CD4-positive, CD25-positive, alpha-beta regulatory T cell (primary cell): ENCODE measurements around the gene WWC1. TPM values are rescaled to one million over a fixed set of nuclear protein-coding genes. Genes with fewer than 3 reads are reported as not detected.
"Not testable (repeated sequence)": the region's sequence is repeated elsewhere in the genome, so short reads cannot be mapped to it uniquely, and the experiment has no call there.

ENCODE experiments used
- ATAC-seq, 2 donors: fragments of 150-1000 bp; cut with Tn5 transposase; one replicate each; pipeline ENCODE4 v1.10.0; 2021; ENCODE audit warnings: low read depth in 2 of 2, moderate number of reproducible peaks in 2 of 2, moderate library complexity in 1 of 2
- DNase-seq, 3 donors: peaks; one replicate each; pipeline versions ENCODE4 v3.0.0 to v3.0.0-alpha.2; 2012 to 2022; ENCODE audit warnings: mixed read lengths in 1 of 3
- H3K27ac ChIP-seq: one replicate; pipeline ENCODE4 v1.7.0; 2013; ENCODE audit warnings: mild to moderate bottlenecking, low read length; ENCODE audit not compliant: insufficient read depth, poor library complexity, severe bottlenecking
- H3K27me3 ChIP-seq: one replicate; pipeline ENCODE4 v1.7.0; 2013; ENCODE audit warnings: low read length; ENCODE audit not compliant: control insufficient read depth, insufficient read depth
- H3K36me3 ChIP-seq: one replicate; pipeline ENCODE4 v1.7.0; 2013; ENCODE audit warnings: mild to moderate bottlenecking, low read length, moderate library complexity; ENCODE audit not compliant: control insufficient read depth, insufficient read depth
- H3K4me1 ChIP-seq: 2 replicates; pipeline ENCODE4 v1.7.0; 2013; ENCODE audit warnings: mild to moderate bottlenecking, low read length; ENCODE audit not compliant: insufficient read depth, control insufficient read depth, poor library complexity, severe bottlenecking
- H3K4me3 ChIP-seq: one replicate; pipeline ENCODE4 v1.7.0; 2013; ENCODE audit warnings: low read depth, mild to moderate bottlenecking, low read length, moderate library complexity
- H3K9me3 ChIP-seq, 2 experiments: 1 replicate in 1 of 2; 2 replicates in 1 of 2; pipeline ENCODE4 v1.7.0; 2013; ENCODE audit warnings: low read length in 2 of 2, mild to moderate bottlenecking in 1 of 2, moderate library complexity in 1 of 2; ENCODE audit not compliant: control insufficient read depth in 2 of 2
- H3K27ac Mint-ChIP-seq, 3 donors: one replicate each; pipeline ENCODE4 v1.8.0; 2020 to 2022; ENCODE audit warnings: mild to moderate bottlenecking in 3 of 3, mixed read lengths in 3 of 3, moderate library complexity in 2 of 3
- H3K27me3 Mint-ChIP-seq: one replicate; pipeline ENCODE4 v1.8.0; 2022; ENCODE audit warnings: mild to moderate bottlenecking, mixed read lengths
- H3K36me3 Mint-ChIP-seq: one replicate; pipeline ENCODE4 v1.8.0; 2020; ENCODE audit warnings: mixed read lengths
- H3K4me1 Mint-ChIP-seq, 4 donors: one replicate each; pipeline ENCODE4 v1.8.0; 2020 to 2022; ENCODE audit warnings: mixed read lengths in 4 of 4, mild to moderate bottlenecking in 1 of 4
- H3K4me3 Mint-ChIP-seq, 4 donors: one replicate each; pipeline ENCODE4 v1.8.0; 2020 to 2022; ENCODE audit warnings: mild to moderate bottlenecking in 4 of 4, mixed read lengths in 4 of 4, moderate library complexity in 3 of 4
- H3K9me3 Mint-ChIP-seq, 7 donors: one replicate each; pipeline ENCODE4 v1.8.0; 2020 to 2022; ENCODE audit warnings: mixed read lengths in 7 of 7, mild to moderate bottlenecking in 3 of 7, moderate library complexity in 2 of 7
- polyA plus RNA-seq, 4 donors: library from polyadenylated mRNA; unstranded; fragments of 300-500 nt; fragmentation: Illumina TruSeq; gene quantifications; one replicate each; pipeline ENCODE4 v1.2.3, GENCODE V29; 2021
- total RNA-seq: library from RNA; stranded (reverse); gene quantifications from one replicate; pipeline ENCODE4 v1.2.3, GENCODE V29; 2022

Gene WWC1
- total and polyA plus RNA-seq, 5 donors from 2014 or later = 0.07 to 1.5 (median 0.95) TPM; not detected in 1

GRCh38 chr5:168332042-168332441 is 40.6 kb downstream of the WWC1 start:
- no peak overlapping the region for H3K27ac Mint-ChIP-seq
- H3K27me3 ChIP-seq = no peaks in the 10 kb centered on the region
- no peak overlapping the region for H3K4me3 ChIP-seq
- H3K4me1 ChIP-seq = no peaks in the 10 kb centered on the region
- H3K27ac ChIP-seq = no peak overlapping the region
- H3K4me3 Mint-ChIP-seq = no peak overlapping the region
- no peaks in the 10 kb centered on the region for H3K36me3 Mint-ChIP-seq
- no peaks in the 10 kb centered on the region for H3K9me3 ChIP-seq
- DNase-seq = no peak
- H3K4me1 Mint-ChIP-seq = peaks cover 0 to 3% (median 0%) of the 10 kb centered on the region in 4 donors
- no peak for ATAC-seq
- no peaks in the 10 kb centered on the region for H3K9me3 Mint-ChIP-seq
- peaks cover 12% of the 10 kb centered on the region for H3K27me3 Mint-ChIP-seq
- no peaks in the 10 kb centered on the region for H3K36me3 ChIP-seq

DNA sequence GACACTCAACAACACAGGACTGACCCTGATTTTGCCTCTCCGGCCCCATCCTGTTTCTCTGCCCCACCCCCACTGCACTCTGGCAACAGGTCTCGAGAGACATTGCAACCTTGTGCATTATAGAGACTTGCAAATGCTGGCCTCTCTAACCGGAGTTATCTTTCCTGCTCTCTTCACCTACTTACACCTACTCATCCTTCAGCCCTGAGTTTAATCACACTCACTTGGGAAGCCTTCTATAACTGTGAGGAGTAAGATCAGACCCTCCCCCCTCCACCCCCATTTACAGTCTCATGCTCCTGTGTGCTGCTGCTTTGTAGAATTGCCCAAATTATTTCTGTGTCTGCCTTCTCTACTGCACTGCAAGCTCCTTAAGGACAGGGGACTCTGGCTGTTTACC is 42.8 kb downstream of the WWC1 start:
- Histone ChIP-seq H3K4me1 (no peaks in the 10 kb centered on the region), H3K27me3 (no peaks in the 10 kb centered on the region), H3K4me3 (no peak overlapping the region), H3K27ac (no peak overlapping the region), H3K9me3 (no peaks in the 10 kb centered on the region), H3K36me3 (no peaks in the 10 kb centered on the region)
- H3K4me1 Mint-ChIP-seq = no peaks in the 10 kb centered on the region
- no peaks in the 10 kb centered on the region for H3K36me3 Mint-ChIP-seq
- H3K27me3 Mint-ChIP-seq = peaks cover 3% of the 10 kb centered on the region
- no peak for ATAC-seq
- peaks cover 0 to 2% (median 0%) of the 10 kb centered on the region in 7 donors for H3K9me3 Mint-ChIP-seq
- DNase-seq = no peak
- H3K4me3 Mint-ChIP-seq = no peak overlapping the region
- H3K27ac Mint-ChIP-seq = peak overlapping the region in 1 of 3 donors; percentile 73

- Histone ChIP-seq H3K4me3 (no peak overlapping the region), H3K9me3 (no peaks in the 10 kb centered on the region), H3K36me3 (no peaks in the 10 kb centered on the region), H3K27me3 (no peaks in the 10 kb centered on the region), H3K27ac (no peak overlapping the region), H3K4me1 (no peaks in the 10 kb centered on the region)
- Mint-ChIP-seq H3K4me3 (no peak overlapping the region), H3K27me3 (no peaks in the 10 kb centered on the region), H3K9me3 (peaks cover 0 to 2% (median 0%) of the 10 kb centered on the region in 7 donors), H3K36me3 (no peaks in the 10 kb centered on the region), H3K27ac (no peak overlapping the region), H3K4me1 (no peaks in the 10 kb centered on the region)
- DNase-seq (no peak), ATAC-seq (no peak)
Observed at GRCh38 chr5:168334695-168335094, 43.2 kb downstream of the WWC1 start.

GRCh38 chr5:168337361-168337760 is 45.9 kb downstream of the WWC1 start:
- Mint-ChIP-seq H3K27ac (no peak overlapping the region), H3K36me3 (no peaks in the 10 kb centered on the region), H3K4me3 (no peak overlapping the region), H3K4me1 (no peaks in the 10 kb centered on the region), H3K27me3 (peaks cover 4% of the 10 kb centered on the region), H3K9me3 (peaks cover 0 to 2% (median 0%) of the 10 kb centered on the region in 7 donors)
- H3K27me3 ChIP-seq = no peaks in the 10 kb centered on the region
- H3K4me1 ChIP-seq = no peaks in the 10 kb centered on the region
- H3K4me3 ChIP-seq = no peak overlapping the region
- ATAC-seq (no peak), DNase-seq (no peak)
- no peaks in the 10 kb centered on the region for H3K9me3 ChIP-seq
- no peak overlapping the region for H3K27ac ChIP-seq
- no peaks in the 10 kb centered on the region for H3K36me3 ChIP-seq

- no peak overlapping the region for H3K4me3 Mint-ChIP-seq
- H3K36me3 Mint-ChIP-seq = no peaks in the 10 kb centered on the region
Observed at GRCh38 chr5:168339109-168339771, 47.8 kb downstream of the WWC1 start.

DNA sequence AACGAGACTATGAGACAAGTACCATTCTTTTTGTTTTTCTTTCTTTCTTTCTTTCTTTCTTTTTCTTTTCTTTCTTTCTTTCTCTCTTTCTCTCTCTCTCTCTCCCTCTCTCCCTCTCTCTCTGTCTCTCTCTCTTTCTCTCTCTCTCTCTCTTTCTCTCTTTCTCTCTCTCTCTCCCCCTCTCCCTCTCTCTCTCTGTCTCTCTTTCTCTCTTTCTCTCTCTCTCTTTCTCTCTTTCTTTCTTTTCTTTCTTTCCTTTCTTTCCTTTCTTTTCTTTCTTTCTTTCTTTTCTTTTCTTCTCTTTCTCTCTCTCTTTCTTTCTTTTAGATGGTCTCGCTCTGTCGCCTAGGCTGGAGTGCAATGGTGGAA is 48.3 kb downstream of the WWC1 start:
- not testable (repeated sequence) for DNase-seq, H3K27ac Mint-ChIP-seq, ATAC-seq, H3K9me3 ChIP-seq, H3K9me3 Mint-ChIP-seq, H3K27me3 ChIP-seq, H3K4me3 Mint-ChIP-seq, H3K36me3 Mint-ChIP-seq, H3K36me3 ChIP-seq, H3K4me3 ChIP-seq, H3K4me1 Mint-ChIP-seq, H3K4me1 ChIP-seq, H3K27ac ChIP-seq, H3K27me3 Mint-ChIP-seq

More at GRCh38 chr5:168339109-168339771, 47.8 kb downstream of the WWC1 start:
- peaks cover 0 to 4% (median under 1%) of the 10 kb centered on the region in 4 donors for H3K4me1 Mint-ChIP-seq
- Histone ChIP-seq H3K4me1 (no peaks in the 10 kb centered on the region), H3K27ac (no peak overlapping the region), H3K4me3 (no peak overlapping the region), H3K27me3 (no peaks in the 10 kb centered on the region), H3K36me3 (no peaks in the 10 kb centered on the region), H3K9me3 (no peaks in the 10 kb centered on the region)
- DNase-seq (no peak), ATAC-seq (no peak)
- H3K27ac Mint-ChIP-seq = no peak overlapping the region
- H3K27me3 Mint-ChIP-seq = peaks cover 4% of the 10 kb centered on the region
- peaks cover 0 to 2% (median 0%) of the 10 kb centered on the region in 7 donors for H3K9me3 Mint-ChIP-seq

DNA sequence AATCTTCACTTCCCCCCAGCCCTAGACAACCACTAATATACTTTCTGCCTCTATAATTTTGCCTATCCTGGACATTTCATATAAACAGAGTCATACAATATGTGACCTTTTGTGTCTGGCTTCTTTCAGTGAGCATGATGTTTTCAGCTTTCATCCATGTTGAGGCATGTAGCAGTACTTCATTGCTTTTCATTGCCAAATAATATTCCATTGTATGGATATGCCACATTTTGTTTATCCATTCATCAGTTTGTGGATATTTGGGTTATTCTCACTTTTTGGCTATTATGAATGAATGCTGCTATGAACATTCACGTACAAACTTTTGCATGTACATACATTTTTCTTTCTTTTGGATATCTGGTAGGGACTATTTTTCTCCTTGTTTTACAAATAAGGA is 49.0 kb downstream of the WWC1 start:
- no peak for ATAC-seq
- no peaks in the 10 kb centered on the region for H3K36me3 ChIP-seq
- no peak overlapping the region for H3K4me3 ChIP-seq
- no peak overlapping the region for H3K27ac Mint-ChIP-seq
- H3K4me1 Mint-ChIP-seq = peaks cover 0 to 8% (median 1%) of the 10 kb centered on the region in 4 donors
- H3K27ac ChIP-seq = no peak overlapping the region
- H3K27me3 ChIP-seq = no peaks in the 10 kb centered on the region
- peaks cover 9% of the 10 kb centered on the region for H3K27me3 Mint-ChIP-seq
- no peak overlapping the region for H3K4me3 Mint-ChIP-seq
- no peak for DNase-seq
- no peaks in the 10 kb centered on the region for H3K9me3 ChIP-seq
- peaks cover 0 to 2% (median 0%) of the 10 kb centered on the region in 7 donors for H3K9me3 Mint-ChIP-seq
- no peaks in the 10 kb centered on the region for H3K4me1 ChIP-seq
- H3K36me3 Mint-ChIP-seq = no peaks in the 10 kb centered on the region

- Mint-ChIP-seq H3K9me3 (peaks cover 0 to 2% (median 0%) of the 10 kb centered on the region in 7 donors), H3K4me3 (no peak overlapping the region), H3K36me3 (no peaks in the 10 kb centered on the region), H3K27me3 (peaks cover 12% of the 10 kb centered on the region), H3K27ac (no peak overlapping the region), H3K4me1 (peaks cover 0 to 8% (median 1%) of the 10 kb centered on the region in 4 donors)
- Histone ChIP-seq H3K27me3 (no peaks in the 10 kb centered on the region), H3K36me3 (no peaks in the 10 kb centered on the region), H3K4me3 (no peak overlapping the region), H3K9me3 (no peaks in the 10 kb centered on the region), H3K4me1 (no peaks in the 10 kb centered on the region), H3K27ac (no peak overlapping the region)
- DNase-seq (no peak), ATAC-seq (no peak)
Observed at GRCh38 chr5:168341178-168341577, 49.7 kb downstream of the WWC1 start.
